ENCODE results near the gene PSD2.

The PSD2 gene

DNA sequence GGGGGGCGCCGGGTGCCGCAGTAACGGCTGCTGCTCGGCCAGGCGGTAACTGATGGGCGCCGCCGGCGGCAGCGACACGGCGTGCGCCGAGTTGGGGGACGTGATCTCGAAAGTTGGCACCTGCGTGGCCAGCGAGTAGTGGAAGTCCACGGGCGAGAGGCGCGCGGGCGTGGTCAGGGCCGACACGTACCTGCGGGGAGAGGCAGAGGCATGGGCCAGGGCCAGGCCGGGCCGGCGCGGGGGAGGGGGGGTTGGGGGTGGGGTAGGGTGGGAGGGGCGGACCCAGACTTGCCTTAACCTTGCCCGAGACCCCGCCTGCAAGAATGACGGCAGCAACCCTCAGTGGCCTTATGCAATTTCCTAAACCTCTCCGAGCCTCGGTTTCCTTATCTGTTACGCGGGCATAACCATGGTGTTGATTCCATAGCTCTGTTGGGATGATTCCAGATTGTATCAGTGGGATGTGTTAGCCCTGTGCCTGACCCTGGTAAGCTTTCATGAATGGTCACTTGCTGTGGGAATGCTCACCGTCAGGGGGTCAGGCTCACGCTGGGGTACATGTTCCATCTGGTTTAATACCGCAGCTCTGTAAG is 53.0 kb downstream of the PSD2 start:
- TF ChIP-seq CTCF (IDR thresholded peaks at IDR 0.05; ENCODE audit: extremely low read depth, missing control alignments) = no peak
- no peak for DNase-seq (ENCODE audit: low spot score)

- no peak for DNase-seq (ENCODE audit: low spot score)
- TF ChIP-seq CTCF (IDR thresholded peaks at IDR 0.05; ENCODE audit: extremely low read depth, missing control alignments) = no peak
Measured at GRCh38 chr5:139849501-139849900, 53.9 kb downstream of the PSD2 start.

DNA sequence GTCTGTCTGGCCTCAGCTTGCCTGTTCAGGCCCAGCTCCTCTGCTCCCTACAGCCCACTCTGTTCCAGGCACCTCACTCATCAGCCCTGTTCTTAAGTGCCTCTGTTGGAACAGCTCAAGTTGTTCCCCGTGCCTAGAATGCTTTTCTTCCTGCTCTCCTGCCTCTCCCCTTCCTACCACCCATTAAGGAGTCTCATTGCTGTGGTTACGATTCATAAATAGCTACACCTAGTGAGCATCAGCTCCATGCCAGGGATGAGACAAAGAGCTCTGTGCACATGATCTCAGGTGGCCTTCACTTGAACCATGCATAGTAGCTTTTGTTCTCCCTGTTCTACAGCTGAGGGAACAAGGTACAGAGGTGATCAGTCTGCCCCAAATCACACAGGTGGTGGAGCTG is 54.3 kb downstream of the PSD2 start:
- no peak for DNase-seq (ENCODE audit: low spot score)
- TF ChIP-seq CTCF (IDR thresholded peaks at IDR 0.05; ENCODE audit: extremely low read depth, missing control alignments) = no peak

- no peak for TF ChIP-seq CTCF (IDR thresholded peaks at IDR 0.05; ENCODE audit: extremely low read depth, missing control alignments)
- no peak for DNase-seq (ENCODE audit: low spot score)
Measured at GRCh38 chr5:139850423-139851016, 54.9 kb downstream of the PSD2 start.

- no peak for TF ChIP-seq CTCF (IDR thresholded peaks at IDR 0.05; ENCODE audit: extremely low read depth, missing control alignments)
- DNase-seq (ENCODE audit: low spot score) = no peak
Measured at GRCh38 chr5:139851558-139851957, 56.0 kb downstream of the PSD2 start.

- no peak for DNase-seq (ENCODE audit: low spot score)
- no peak for TF ChIP-seq CTCF (IDR thresholded peaks at IDR 0.05; ENCODE audit: extremely low read depth, missing control alignments)
Measured at GRCh38 chr5:139852696-139853095, 57.1 kb downstream of the PSD2 start.

DNA sequence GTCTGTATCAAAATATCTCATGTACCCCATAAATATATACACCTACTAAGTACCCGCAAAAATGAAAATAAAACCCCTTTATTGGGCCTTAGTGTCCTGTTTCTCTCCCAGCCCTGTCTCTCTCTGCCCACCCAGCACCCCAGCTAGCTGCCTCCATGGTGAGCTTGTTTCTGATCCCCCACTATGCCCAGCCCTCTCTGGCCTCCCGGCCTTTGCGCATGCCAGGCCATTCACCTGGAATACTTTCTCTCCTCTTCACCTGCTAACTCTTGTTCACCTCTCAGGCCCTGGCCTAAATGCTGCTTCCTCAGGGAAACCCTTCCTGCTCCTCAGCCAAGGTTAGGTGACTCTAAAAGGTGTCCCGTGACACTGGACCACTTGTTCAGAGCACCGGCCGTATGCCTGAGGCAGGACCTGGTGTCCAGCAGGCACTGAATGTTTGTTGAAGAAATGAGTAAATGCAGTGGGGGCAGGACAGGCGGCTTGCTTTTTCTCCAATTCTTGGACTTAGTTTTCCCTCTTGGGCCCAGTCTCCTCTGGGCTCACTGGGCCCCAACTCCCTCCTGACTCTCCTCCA is 58.5 kb downstream of the PSD2 start:
- no peak for TF ChIP-seq CTCF (IDR thresholded peaks at IDR 0.05; ENCODE audit: extremely low read depth, missing control alignments)
- DNase-seq (ENCODE audit: low spot score) = no peak
